Effector CD8-positive, alpha-beta T cell (primary cell): ENCODE results near the gene CSF3R.

Experiments used
- DNase-seq: peaks from one replicate; lab custom pipeline; 2025; lab: John Stamatoyannopoulos, UW
- total RNA-seq, 4 experiments: gene quantifications; one replicate each; lab custom pipeline; 2026; lab: John Stamatoyannopoulos, UW

Gene CSF3R
- 0 to 0.49 (median 0.37) reads per million in 4 experiments for total RNA-seq

GRCh38 chr1:36482724-36483388, at the start of gene CSF3R:
Gene CSF3R (minus strand): TSS chr1:36482913. CDS start chr1:36479496, 3,417 bp downstream.
- DNase-seq, result no peak

DNA sequence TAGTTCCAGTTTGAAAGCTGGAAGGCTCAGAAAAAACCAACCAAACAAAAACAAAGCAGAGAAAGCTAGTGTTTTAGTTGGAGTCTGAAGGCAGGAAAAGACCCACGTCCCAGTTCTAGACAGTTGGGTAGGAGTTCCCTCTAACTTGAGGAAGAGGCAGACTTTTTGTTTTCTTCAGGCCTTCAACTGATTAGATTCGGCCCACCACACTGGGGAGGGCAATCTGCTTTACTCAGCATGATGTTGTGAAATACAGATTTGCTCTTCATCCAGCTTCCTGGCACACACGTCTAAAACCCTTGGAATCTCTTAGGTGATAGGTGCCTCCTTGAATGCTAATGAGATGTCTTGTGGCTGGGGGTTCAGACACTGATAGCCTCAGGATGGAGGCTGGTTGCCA, 49.1 kb upstream of the CSF3R start:
- DNase-seq, result no peak

- DNase-seq, result no peak
Observed at GRCh38 chr1:36530791-36531190, 48.1 kb upstream of the CSF3R start.

GRCh38 chr1:36530261-36530660, 47.5 kb upstream of the CSF3R start:
- no peak for DNase-seq

DNA sequence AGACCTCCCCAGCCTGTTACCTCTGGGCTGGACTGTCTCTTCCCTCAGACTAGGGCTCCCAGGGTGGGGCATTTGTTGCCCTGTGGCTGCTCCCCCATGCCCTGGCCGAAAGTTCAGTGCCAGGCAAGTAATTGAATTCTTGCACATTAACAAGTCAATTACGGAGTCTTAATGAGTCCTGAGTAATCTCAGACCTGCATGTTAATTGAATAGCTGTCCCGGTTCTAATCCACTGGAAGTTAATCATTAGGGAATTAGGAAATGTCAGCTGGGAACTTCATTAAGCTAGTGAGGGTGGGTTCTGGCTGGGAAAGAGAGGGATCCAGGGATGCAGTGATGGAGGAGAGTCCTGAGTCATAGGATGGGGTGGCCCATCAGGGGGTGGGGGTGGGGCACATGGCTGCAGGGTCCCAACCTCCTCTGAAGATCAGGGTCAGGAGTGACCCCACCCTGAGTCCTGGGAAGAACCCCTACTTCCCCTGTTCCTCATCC, 47.1 kb upstream of the CSF3R start:
- no peak for DNase-seq

GRCh38 chr1:36528361-36529349, 45.9 kb upstream of the CSF3R start:
- no peak for DNase-seq

GRCh38 chr1:36525166-36525565, 42.5 kb upstream of the CSF3R start:
- no peak for DNase-seq

GRCh38 chr1:36524359-36525062, 41.8 kb upstream of the CSF3R start:
- DNase-seq, result no peak

- DNase-seq, result no peak
Observed at GRCh38 chr1:36523850-36524249, 41.1 kb upstream of the CSF3R start.

- DNase-seq, result no peak
Observed at GRCh38 chr1:36523230-36523495, 40.5 kb upstream of the CSF3R start.

GRCh38 chr1:36522461-36523229, 39.9 kb upstream of the CSF3R start:
- DNase-seq, result no peak

- no peak for DNase-seq
Observed at GRCh38 chr1:36522021-36522420, 39.3 kb upstream of the CSF3R start.

- no peak for DNase-seq
Observed at GRCh38 chr1:36520771-36521420, 38.2 kb upstream of the CSF3R start.

DNA sequence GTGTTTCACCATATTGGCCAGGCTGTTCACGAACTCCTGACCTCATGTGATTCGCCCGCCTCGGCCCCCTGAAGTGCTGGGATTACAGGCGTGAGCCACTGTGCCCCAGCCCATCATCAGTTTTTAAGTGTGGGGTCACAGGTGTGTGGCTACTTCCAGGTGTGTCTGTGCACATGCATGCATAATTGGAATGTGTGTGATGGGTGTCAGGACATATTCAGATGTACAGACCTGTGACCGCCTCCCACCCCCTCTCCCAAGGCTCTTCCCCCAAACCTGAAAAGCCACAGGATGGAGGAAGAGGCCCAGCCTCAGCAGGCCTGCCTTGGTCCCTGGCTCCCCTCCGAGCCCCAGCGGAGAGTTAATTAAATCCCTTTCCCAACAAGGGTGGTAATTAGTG, 37.3 kb upstream of the CSF3R start:
- DNase-seq, result no peak

DNA sequence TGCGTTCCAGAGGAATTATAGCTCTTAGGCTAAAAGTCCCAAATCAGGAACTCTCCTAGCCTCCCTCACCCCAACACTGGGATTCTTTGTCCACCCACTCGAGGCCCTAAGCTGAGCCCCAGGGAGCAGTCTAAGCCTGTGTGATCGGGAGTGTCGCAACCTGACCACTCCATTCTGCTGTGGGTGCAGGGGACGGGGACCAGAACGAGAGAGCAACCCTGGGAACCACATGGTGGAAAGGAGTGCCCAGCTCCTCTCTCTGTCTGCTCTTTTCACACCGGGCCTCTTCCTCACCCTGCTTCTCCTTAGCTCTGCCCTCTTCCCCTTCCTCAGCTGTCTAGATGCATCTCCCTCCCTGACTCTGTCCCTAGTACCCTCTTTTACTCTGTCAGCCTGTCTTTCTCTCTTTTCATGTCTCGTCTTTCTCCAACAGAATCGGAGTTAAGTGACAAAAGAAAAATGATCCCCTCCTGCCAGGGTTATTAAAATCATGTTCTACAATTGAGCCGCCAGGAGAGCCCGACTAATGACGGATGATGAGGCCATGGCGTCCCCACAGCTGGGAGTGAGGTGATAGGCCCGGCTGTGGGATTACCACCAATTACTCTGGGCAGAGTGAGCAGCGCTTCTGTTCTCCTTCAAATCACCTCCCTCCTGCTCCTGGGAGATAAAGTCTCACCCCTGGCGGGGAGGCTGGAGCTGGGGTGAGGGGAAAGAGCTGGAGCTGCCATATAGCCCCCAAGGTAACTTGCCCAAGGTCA, 34.5 kb upstream of the CSF3R start:
- no peak for DNase-seq

DNA sequence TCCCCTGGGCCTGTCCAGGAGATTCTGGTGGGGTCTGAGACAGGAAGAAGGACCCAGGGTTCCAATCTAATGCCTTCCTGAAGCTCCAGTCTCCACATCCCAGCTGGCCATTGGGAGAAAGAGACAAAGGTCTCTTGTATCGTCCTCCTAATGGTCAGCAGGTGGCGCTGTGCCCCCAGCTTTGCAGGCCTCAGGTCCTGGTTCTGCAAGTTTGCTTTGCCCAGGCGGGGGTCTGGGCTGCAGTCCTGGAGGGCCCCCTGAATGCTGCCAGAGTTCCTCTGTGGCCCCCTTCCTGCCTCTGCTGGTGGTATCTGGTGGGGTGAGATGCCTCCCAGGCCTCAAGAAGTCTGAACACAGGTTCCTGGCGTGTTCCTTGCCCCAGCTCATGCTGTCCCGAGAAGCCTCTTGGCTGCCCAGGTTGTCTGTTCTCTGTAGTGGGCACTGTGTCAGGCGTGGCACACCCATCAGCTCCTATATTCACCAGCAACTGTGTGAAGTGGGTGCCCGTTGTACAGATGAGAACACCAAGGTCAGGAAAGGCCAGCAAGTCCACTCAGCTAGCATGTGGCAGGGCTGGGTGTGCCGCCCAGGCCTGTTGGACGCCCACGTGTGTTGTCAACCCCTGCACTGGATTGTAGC, 33.8 kb upstream of the CSF3R start:
- no peak for DNase-seq

- DNase-seq, result no peak
Observed at GRCh38 chr1:36515315-36516138, 32.8 kb upstream of the CSF3R start.

DNA sequence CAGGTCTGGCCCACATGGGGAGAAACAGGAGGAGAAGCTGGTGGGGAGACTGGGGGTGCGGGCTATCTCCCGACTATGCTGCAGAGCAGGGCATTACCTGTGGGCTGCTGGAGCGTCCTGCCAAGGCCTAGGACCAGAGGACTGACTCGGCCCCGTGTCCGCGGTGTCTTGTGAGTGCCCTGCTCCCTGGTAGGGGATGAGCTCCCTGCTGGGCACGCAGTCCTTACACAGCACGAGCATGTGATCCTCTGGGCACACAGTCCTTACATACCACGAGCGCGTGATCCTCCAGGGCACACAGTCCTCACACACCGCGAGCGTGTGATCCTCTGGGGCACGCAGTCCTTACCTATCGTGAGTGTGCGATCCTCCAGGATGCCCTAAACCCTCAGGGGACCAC, 31.8 kb upstream of the CSF3R start:
- DNase-seq, result no peak
